Pulmonary artery endothelial cell (primary cell): Measurements from ENCODE around the gene LINC01488. TPM values are rescaled to one million over a fixed set of nuclear protein-coding genes. Genes with fewer than 3 reads are reported as not detected.

Source experiments
- DNase-seq: peaks from one replicate; pipeline ENCODE4 v3.0.0-alpha.2; 2011; ENCODE audit warnings: low read depth, low spot score
- total RNA-seq: library from RNA; depleted of rRNA; stranded (reverse); fragments of >200 nt; gene quantifications from 2 replicates; pipeline ENCODE4 v1.2.3, GENCODE V29; 2014

The LINC01488 gene
- total RNA-seq, 1 donor from 2014 or later = not detected

- no peak for DNase-seq
Observed at GRCh38 chr11:69492201-69492991, 10.9 kb downstream of the LINC01488 start.

- peak; percentile 52 for DNase-seq
Observed at GRCh38 chr11:69493931-69494821, 12.7 kb downstream of the LINC01488 start.

- no peak for DNase-seq
Observed at GRCh38 chr11:69494851-69495250, 13.4 kb downstream of the LINC01488 start.

GRCh38 chr11:69495441-69496201 is 14.2 kb downstream of the LINC01488 start:
- no peak for DNase-seq

- no peak for DNase-seq
Observed at GRCh38 chr11:69496202-69496557, 14.7 kb downstream of the LINC01488 start.

- DNase-seq = no peak
Observed at GRCh38 chr11:69496631-69497220, 15.3 kb downstream of the LINC01488 start.

- DNase-seq = peak; percentile 52
Observed at GRCh38 chr11:69497221-69497787, 15.8 kb downstream of the LINC01488 start.

- no peak for DNase-seq
Observed at GRCh38 chr11:69498614-69499175, 17.2 kb downstream of the LINC01488 start.

GRCh38 chr11:69499186-69499917 is 17.9 kb downstream of the LINC01488 start:
- DNase-seq = no peak

GRCh38 chr11:69499918-69500284 is 18.4 kb downstream of the LINC01488 start:
- no peak for DNase-seq

- no peak for DNase-seq
Observed at GRCh38 chr11:69500285-69501120, 19.0 kb downstream of the LINC01488 start.

- no peak for DNase-seq
Observed at GRCh38 chr11:69501121-69501489, 19.6 kb downstream of the LINC01488 start.

GRCh38 chr11:69501891-69502860 is 20.7 kb downstream of the LINC01488 start:
- DNase-seq = no peak

- DNase-seq = no peak
Observed at GRCh38 chr11:69504127-69504526, 22.7 kb downstream of the LINC01488 start.

GRCh38 chr11:69504576-69505335 is 23.3 kb downstream of the LINC01488 start:
- DNase-seq = no peak

- no peak for DNase-seq
Observed at GRCh38 chr11:69508974-69509373, 27.5 kb downstream of the LINC01488 start.

- no peak for DNase-seq
Observed at GRCh38 chr11:69509381-69509780, 27.9 kb downstream of the LINC01488 start.
